Measurements from ENCODE around the gene ODF2L.
"Not testable (repeated sequence)": the region's sequence is repeated elsewhere in the genome, so short reads cannot be mapped to it uniquely, and the experiment has no call there.

The ODF2L gene

GRCh38 chr1:86389307-86389706 lies 6.8 kb downstream of the ODF2L start:
- H3K27ac ChIP-seq, result no peak overlapping the region
- no peak for DNase-seq (ENCODE audit: low read depth, low spot score)

DNA sequence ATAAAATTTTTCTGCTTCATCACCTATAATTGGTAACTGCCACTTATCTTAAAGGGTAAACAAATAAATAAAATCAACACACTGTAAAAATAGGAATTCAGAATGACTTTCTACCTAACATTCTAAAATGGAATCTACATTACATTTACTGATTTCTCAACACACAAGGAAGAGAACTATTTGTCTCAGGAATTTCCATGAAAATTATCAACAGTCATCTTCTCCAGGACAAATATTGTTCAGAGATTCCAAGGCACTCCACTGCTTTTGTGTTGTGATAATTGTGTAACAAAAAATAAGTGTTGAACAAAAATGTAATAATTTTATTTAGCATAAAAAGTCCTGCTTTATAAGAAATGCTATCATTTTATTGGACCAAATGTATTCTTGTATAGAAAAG lies 7.3 kb downstream of the ODF2L start:
- no peak overlapping the region for H3K27ac ChIP-seq
- DNase-seq (ENCODE audit: low read depth, low spot score), result no peak

GRCh38 chr1:86387916-86388627 lies 8.1 kb downstream of the ODF2L start:
- DNase-seq (ENCODE audit: low read depth, low spot score), result no peak
- H3K27ac ChIP-seq, result no peak overlapping the region

- no peak for DNase-seq (ENCODE audit: low read depth, low spot score)
- no peak overlapping the region for H3K27ac ChIP-seq
These were observed 13.2 kb downstream of the ODF2L start for GRCh38 chr1:86382878-86383277.

DNA sequence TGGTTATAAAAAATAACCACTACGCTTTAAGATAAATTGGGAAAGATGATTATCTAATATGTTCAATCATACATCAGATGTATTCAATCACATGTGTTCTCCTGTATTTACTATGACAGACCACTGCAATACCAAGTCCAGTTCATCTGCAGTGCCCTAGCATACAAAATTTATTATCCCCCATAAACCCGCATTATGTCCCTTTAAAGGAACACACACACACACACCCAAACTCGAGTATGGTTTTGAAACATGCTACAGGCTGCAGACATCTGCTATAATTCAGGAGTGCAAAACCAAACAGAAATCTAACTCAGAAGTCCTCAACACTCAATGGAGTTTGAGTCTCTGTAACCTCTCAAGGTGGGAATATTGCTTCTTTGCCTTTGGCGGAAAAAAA lies 14.9 kb downstream of the ODF2L start:
- no peak for DNase-seq (ENCODE audit: low read depth, low spot score)
- no peak overlapping the region for H3K27ac ChIP-seq

- H3K27ac ChIP-seq, result no peak overlapping the region
- DNase-seq (ENCODE audit: low read depth, low spot score), result peak; percentile 10
These were observed 15.8 kb downstream of the ODF2L start for GRCh38 chr1:86380257-86380861.

- H3K27ac ChIP-seq, result no peak overlapping the region
- no peak for DNase-seq (ENCODE audit: low read depth, low spot score)
These were observed 17.3 kb downstream of the ODF2L start for GRCh38 chr1:86378813-86379212.

GRCh38 chr1:86377341-86377740 lies 18.8 kb downstream of the ODF2L start:
- DNase-seq (ENCODE audit: low read depth, low spot score), result no peak

DNA sequence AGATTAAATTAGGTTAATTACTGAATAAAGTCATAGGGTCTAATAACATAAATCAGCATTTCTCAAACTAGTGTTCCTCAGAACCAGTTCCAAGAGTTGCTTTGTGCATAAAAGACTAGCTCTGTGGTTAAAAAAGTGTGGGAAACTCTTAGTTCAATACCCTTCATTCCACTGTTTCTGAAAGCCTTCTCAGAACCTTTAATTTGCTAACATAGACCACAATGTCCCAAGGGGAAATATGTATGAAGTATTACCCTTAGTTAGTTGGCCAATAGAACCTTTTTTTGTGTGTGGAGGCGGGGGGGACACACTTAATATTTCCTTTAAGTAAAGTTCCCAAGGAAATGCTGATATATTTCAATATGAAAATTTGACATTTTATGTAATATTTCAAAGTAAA lies 20.4 kb downstream of the ODF2L start:
- no peak overlapping the region for H3K27ac ChIP-seq
- no peak for DNase-seq (ENCODE audit: low read depth, low spot score)

More at GRCh38 chr1:86377341-86377740, 18.8 kb downstream of the ODF2L start:
- no peak overlapping the region for H3K27ac ChIP-seq

GRCh38 chr1:86370601-86371022 lies 25.5 kb downstream of the ODF2L start:
- DNase-seq (ENCODE audit: low read depth, low spot score), result no peak
- no peak overlapping the region for H3K27ac ChIP-seq

GRCh38 chr1:86365896-86366295 lies 30.2 kb downstream of the ODF2L start:
- no peak for DNase-seq (ENCODE audit: low read depth, low spot score)

DNA sequence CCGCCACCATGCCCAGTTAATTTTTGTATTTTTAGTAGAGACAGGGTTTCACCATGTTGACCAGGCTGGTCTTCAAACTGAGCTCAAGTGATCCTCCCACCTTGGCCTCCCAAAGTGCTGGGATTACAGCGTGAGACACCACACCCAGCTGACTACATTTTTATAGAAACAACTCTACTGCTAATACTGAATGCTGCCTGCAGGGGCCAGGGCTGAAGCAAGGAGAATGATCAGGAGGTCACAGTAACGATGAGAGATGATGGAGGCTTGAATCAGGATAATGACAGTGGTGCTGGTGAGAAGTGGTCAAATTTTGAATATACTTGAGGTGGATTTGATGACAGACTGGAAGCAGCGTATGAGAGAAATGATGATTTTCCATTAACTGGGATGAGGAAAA lies 33.3 kb downstream of the ODF2L start:
- no peak overlapping the region for H3K27ac ChIP-seq

More at GRCh38 chr1:86365896-86366295, 30.2 kb downstream of the ODF2L start:
- H3K27ac ChIP-seq, result no peak overlapping the region

DNA sequence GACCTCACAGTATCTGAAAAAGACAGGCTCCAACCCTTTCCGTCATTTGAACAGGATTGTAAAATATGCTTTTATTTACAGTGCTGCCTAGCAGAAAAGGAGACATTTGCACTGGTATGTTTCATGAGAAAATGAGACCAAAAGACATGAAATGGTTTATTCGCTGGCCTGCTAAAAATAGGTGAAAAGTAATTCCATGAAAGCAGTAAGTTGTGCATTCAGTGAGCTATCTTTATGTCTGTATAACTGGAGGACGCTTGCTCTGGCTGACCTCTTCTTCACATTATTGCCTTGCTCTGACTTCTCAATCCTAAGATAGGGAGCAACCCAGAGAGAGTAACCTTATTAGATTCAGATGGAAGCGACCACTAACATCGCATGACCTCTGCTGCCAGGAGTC lies 38.3 kb downstream of the ODF2L start:
- no peak for DNase-seq (ENCODE audit: low read depth, low spot score)
- H3K27ac ChIP-seq, result no peak overlapping the region

More for the DNA sequence above, 33.3 kb downstream of the ODF2L start:
- DNase-seq (ENCODE audit: low read depth, low spot score), result no peak

GRCh38 chr1:86356247-86356646 lies 39.9 kb downstream of the ODF2L start:
- no peak for DNase-seq (ENCODE audit: low read depth, low spot score)
- no peak overlapping the region for H3K27ac ChIP-seq

DNA sequence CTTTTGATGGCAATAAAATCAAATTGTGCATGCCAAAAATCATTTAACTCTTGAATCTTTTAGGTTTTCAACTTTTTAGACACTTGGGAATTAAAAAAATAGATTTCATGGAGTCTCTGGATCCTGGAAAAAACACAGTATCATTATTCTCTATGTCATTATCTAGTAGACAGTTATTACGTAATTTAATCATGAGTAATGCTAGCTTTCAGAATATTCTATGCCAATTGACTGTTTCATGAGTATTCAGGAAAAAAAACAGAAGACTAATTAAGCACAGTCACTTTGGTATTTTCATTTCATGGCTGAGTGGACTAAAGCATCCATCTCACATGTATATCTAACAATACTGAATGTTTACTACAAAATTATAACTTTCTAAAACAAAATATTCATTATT lies 44.0 kb downstream of the ODF2L start:
- DNase-seq (ENCODE audit: low read depth, low spot score), result no peak
- no peak overlapping the region for H3K27ac ChIP-seq

DNA sequence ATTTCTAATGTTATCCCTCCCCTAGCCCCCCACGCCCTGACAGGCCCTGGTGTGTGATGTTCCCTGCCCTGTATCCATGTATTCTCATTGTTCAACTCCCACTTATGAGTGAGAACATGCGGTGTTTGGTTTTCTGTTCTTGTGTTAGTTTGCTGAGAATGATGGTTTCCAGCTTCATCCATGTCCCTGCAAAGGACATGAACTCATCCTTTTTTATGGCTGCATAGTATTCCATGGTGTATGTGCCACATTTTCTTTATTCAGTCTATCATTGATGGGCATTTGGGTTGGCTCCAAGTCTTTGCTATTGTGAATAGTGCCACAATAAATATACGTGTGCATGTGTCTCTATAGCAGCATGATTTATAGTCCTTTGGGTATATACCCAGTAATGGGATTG lies 45.9 kb downstream of the ODF2L start:
- H3K27ac ChIP-seq; DNase-seq (ENCODE audit: low read depth, low spot score): not testable (repeated sequence)

- H3K27ac ChIP-seq, result no peak overlapping the region
- no peak for DNase-seq (ENCODE audit: low read depth, low spot score)
These were observed 49.7 kb downstream of the ODF2L start for GRCh38 chr1:86346388-86346787.

- H3K27ac ChIP-seq, result no peak overlapping the region
- DNase-seq (ENCODE audit: low read depth, low spot score), result no peak
These were observed 51.1 kb downstream of the ODF2L start for GRCh38 chr1:86345042-86345441.

DNA sequence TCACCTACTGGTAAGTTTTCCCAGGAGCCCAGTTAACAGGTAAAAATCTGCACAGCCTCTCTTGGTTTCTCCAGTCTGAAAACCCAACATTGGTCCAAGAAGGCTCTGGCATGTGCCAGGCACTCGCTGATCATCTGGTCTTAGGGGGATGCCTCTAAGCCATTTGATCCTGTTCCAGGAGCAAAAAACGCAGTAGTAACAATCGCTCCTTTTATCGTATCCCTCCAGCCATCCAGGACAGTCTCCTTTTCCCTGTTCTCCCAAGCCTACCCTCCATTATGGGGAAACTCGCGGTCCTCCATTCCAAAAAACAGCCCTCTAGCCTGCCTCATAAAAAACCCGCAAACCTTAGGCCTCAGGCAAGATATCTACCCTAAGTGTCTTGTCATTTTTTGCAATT lies 56.2 kb downstream of the ODF2L start:
- H3K27ac ChIP-seq, result no peak overlapping the region
- no peak for DNase-seq (ENCODE audit: low read depth, low spot score)

DNA sequence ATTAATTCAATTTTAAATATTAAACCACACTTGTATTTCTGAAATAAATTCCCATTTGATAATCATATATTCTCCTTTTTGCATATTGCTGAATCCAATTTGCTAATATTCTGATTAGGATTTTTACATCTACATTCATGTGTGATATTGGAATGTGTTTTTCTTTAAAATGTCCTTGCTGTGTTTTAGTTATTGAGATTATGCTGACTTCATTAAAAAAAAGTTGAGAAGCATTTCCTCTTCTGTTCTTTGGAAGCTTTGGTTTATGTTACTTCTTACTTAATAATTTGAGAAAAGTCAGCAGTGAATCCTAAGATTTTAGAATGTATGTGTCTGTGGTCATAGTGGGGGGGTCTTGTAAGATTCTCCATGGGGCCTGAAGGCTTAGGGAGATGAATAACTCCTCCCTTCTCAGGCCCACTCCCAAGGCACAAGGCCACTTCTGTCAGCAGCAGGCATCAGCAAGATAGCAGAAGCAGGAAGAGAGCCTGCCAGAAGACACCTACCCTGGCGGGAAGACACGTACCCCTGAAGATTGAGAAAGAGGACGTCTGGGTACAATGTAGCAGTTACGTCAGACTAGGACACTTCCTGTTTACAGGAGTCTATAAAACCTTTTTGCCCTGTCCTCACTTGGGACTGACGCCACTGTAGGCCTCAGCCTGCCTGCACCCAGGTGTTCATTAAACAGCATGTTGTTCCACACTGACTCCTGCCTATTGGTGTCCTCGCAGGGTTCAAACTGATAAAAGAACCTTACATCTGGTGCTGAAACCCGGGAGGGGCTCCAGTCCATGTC lies 56.9 kb downstream of the ODF2L start:
- H3K27ac ChIP-seq, result no peak overlapping the region
- no peak for DNase-seq (ENCODE audit: low read depth, low spot score)

GRCh38 chr1:86335916-86336315 lies 60.2 kb downstream of the ODF2L start:
- no peak overlapping the region for H3K27ac ChIP-seq
- no peak for DNase-seq (ENCODE audit: low read depth, low spot score)
